GM12878 (cell line): Measurements from ENCODE around the gene UNC50. TPM values are rescaled to one million over a fixed set of nuclear protein-coding genes. Genes with fewer than 3 reads are reported as not detected.
A peak's percentile ranks its signal among the peaks of the same experiment; 100 is the strongest.

Experiments used
- ATAC-seq: fragments of 200-7000 bp; cut with Tn5 transposase; 3 replicates; pipeline ENCODE4 v1.9.1; 2020; ENCODE audit warnings: mild to moderate bottlenecking, moderate library complexity
- BruUV-seq: library from RNA; stranded (reverse); fragments of 400-500 nt; replicated peaks from 2 replicates; lab custom pipeline; 2021; lab: Mats Ljungman, UMichigan
- CTCF ChIA-PET: fragments of 300-600 bp; sonication (Branson Sonifier 250); formaldehyde crosslinking; extraction: SDS; loops from one replicate; lab custom pipeline; 2021; ENCODE audit warnings: inconsistent platforms; lab: Yijun Ruan, JAX
- POLR2A ChIA-PET: fragments of 350-600 bp; formaldehyde crosslinking; extraction: SDS; loops from one replicate; lab custom pipeline; 2021; ENCODE audit warnings: inconsistent platforms; lab: Charles Lee
- RAD21 ChIA-PET: fragments of 300-600 bp; sonication (Branson Sonifier 250); formaldehyde crosslinking; loops from one replicate; lab custom pipeline; 2023; ENCODE audit warnings: antibody characterized with exemption; ENCODE audit not compliant: unreplicated experiment; lab: Charles Lee
- SMC1A ChIA-PET: fragments of 300-600 bp; sonication (Branson Sonifier 250); formaldehyde crosslinking; loops from one replicate; lab custom pipeline; 2023; ENCODE audit not compliant: unreplicated experiment, uncharacterized antibody; lab: Charles Lee
- DNase-seq: peaks from one replicate; pipeline ENCODE4 v3.0.0-alpha.2; 2011; ENCODE audit warnings: low read depth, low spot score
- FAIRE-seq: peaks from 3 replicates; lab custom pipeline; 2011; peaks lifted over from hg19 to GRCh38; lab: Jason Lieb, UNC
- H2AFZ ChIP-seq: 2 replicates; pipeline ENCODE4 v1.6.0; 2011; ENCODE audit warnings: low read depth, low read length, control low read depth; ENCODE audit not compliant: control insufficient read depth
- H3K27ac ChIP-seq: 2 replicates; pipeline ENCODE4 v1.5.1; 2011; ENCODE audit warnings: control low read depth; ENCODE audit not compliant: control insufficient read depth, insufficient read depth
- H3K27me3 ChIP-seq, 2 experiments: replicated peaks in 1 of 2; 2 replicates each; pipeline versions ENCODE4 v1.6.0 to v1.6.1; 2011; ENCODE audit warnings: low read length in 1 of 2; ENCODE audit not compliant: control insufficient read depth in 2 of 2, insufficient read depth in 2 of 2
- H3K36me3 ChIP-seq, 2 experiments: 2 replicates each; pipeline ENCODE4 v1.5.1; 2011; ENCODE audit warnings: low read length in 1 of 2; ENCODE audit not compliant: control insufficient read depth in 2 of 2, insufficient read depth in 2 of 2
- H3K4me1 ChIP-seq: 2 replicates; pipeline ENCODE4 v1.6.1; 2011; ENCODE audit warnings: mild to moderate bottlenecking, low read length, moderate library complexity, mixed read lengths; ENCODE audit not compliant: control insufficient read depth, insufficient read depth
- H3K4me2 ChIP-seq: 2 replicates; pipeline ENCODE4 v1.6.0; 2011; ENCODE audit warnings: control low read depth; ENCODE audit not compliant: control insufficient read depth, insufficient read depth
- H3K4me3 ChIP-seq: fragments of 200-600 bp; sonication (generic); 2 replicates; pipeline ENCODE4 v1.5.1; 2016
- H3K79me2 ChIP-seq: 2 replicates; pipeline ENCODE4 v1.6.0; 2011; ENCODE audit warnings: low read length; ENCODE audit not compliant: control insufficient read depth, insufficient read depth
- H3K9ac ChIP-seq: 2 replicates; pipeline ENCODE4 v1.8.0; 2011; ENCODE audit warnings: low read length, control low read depth, mixed read lengths; ENCODE audit not compliant: control insufficient read depth, insufficient read depth
- H3K9me3 ChIP-seq: replicated peaks from 3 replicates; pipeline ENCODE4 v1.5.1; 2011; ENCODE audit warnings: mild to moderate bottlenecking, low read length; ENCODE audit not compliant: control insufficient read depth, insufficient read depth
- H4K20me1 ChIP-seq: 2 replicates; pipeline ENCODE4 v1.6.0; 2011; ENCODE audit not compliant: control insufficient read depth, insufficient read depth
- ASH2L ChIP-seq: fragments of 300-600, 200-600 bp; sonication (generic); IDR thresholded peaks from 2 replicates; pipeline ENCODE4 v1.6.1; 2017; ENCODE audit warnings: low read depth, mild to moderate bottlenecking, borderline replicate concordance
- BACH1 ChIP-seq: fragments of 450-650 bp; IDR thresholded peaks from 2 replicates; pipeline ENCODE4 v1.6.1; 2017; ENCODE audit warnings: mild to moderate bottlenecking, borderline replicate concordance
- BCLAF1 ChIP-seq: fragments of 450-650 bp; IDR thresholded peaks from 2 replicates; pipeline ENCODE4 v1.6.1; 2017; ENCODE audit warnings: antibody characterized with exemption, mild to moderate bottlenecking, moderate library complexity
- BRCA1 ChIP-seq: IDR thresholded peaks from 2 replicates; pipeline ENCODE4 v1.6.1; 2011; ENCODE audit warnings: low read depth, low read length, improper control_type of control experiment
- CBFB ChIP-seq: IDR thresholded peaks from 2 replicates; pipeline ENCODE4 v1.6.1; 2016; ENCODE audit warnings: antibody characterized with exemption, low read depth
- IRF3 ChIP-seq: fragments of 450-650 bp; IDR thresholded peaks from 2 replicates; pipeline ENCODE4 v1.6.1; 2014; ENCODE audit warnings: mild to moderate bottlenecking
- NKRF ChIP-seq: fragments of 450-650 bp; conservative IDR thresholded peaks from 2 replicates; pipeline ENCODE4 v1.6.1; 2017; ENCODE audit warnings: mild to moderate bottlenecking, moderate library complexity
- RAD21 ChIP-seq: IDR thresholded peaks from 2 replicates; pipeline ENCODE4 v1.6.1; 2011; ENCODE audit warnings: mild to moderate bottlenecking, low read depth, low read length, moderate library complexity; ENCODE audit not compliant: insufficient read depth
- RELB ChIP-seq: fragments of 450-650 bp; IDR thresholded peaks from 2 replicates; pipeline ENCODE4 v1.6.1; 2017; ENCODE audit warnings: low read depth, mild to moderate bottlenecking, moderate library complexity
- SMC3 ChIP-seq: IDR thresholded peaks from 2 replicates; pipeline ENCODE4 v1.6.1; 2011; ENCODE audit warnings: low read length, improper control_type of control experiment, borderline replicate concordance
- TAF1 ChIP-seq: IDR thresholded peaks from 2 replicates; pipeline ENCODE4 v1.6.1; 2011; ENCODE audit warnings: mild to moderate bottlenecking, low read depth, low read length, borderline replicate concordance
- TCF12 ChIP-seq: IDR thresholded peaks from 2 replicates; pipeline ENCODE4 v1.6.1; 2011; ENCODE audit warnings: low read depth, mild to moderate bottlenecking, low read length
- ZNF217 ChIP-seq: fragments of 450-650 bp; IDR thresholded peaks from 2 replicates; pipeline ENCODE4 v1.6.1; 2017; ENCODE audit warnings: antibody characterized with exemption, mild to moderate bottlenecking
- WGBS: methylation state at CpG from one replicate; pipeline ENCODE4 v1.1.6; 2016; ENCODE audit warnings: low lambda C conversion rate; ENCODE audit not compliant: insufficient replicate concordance, insufficient coverage; ENCODE audit errors: missing lambda C conversion rate; 5-methylcytosine and 5-hydroxymethylcytosine counted together
- in situ Hi-C: fragments of 300-500 bp; cut with MboI; formaldehyde crosslinking; loops from 9 replicates; pipeline ENCODE4 v1.14.3; 2018; ENCODE audit warnings: mixed read lengths
- intact Hi-C: fragments of 100-400 bp; cut with micrococcal nuclease; formaldehyde crosslinking; loops from one replicate; pipeline ENCODE4 v1.14.2; 2022; ENCODE audit not compliant: unreplicated experiment
- polyA plus RNA-seq, 11 experiments: library from polyadenylated mRNA; depleted of rRNA in 4 of 11; unstranded in 6 of 11; stranded (reverse) in 5 of 11; fragments of >200 nt; fragmentation: Nextera tagmentation in 4 of 11; fragmentation: Illumina TruSeq in 1 of 11; extraction: Ambion mirVana in 4 of 11; extraction: Trizol in 1 of 11; gene quantifications; 1 replicate in 1 of 11; 2 replicates in 10 of 11; pipeline versions ENCODE4 v1.2.1 to v1.2.3, GENCODE V29; 2011 to 2016; ENCODE audit warnings: inconsistent platforms in 2 of 11, missing spikeins in 2 of 11, low read depth in 1 of 11
- total RNA-seq, 4 experiments: library from RNA; depleted of rRNA in 3 of 4; stranded (reverse); fragments of >200 nt in 3 of 4; fragmentation: Illumina TruSeq in 1 of 4; extraction: Trizol in 1 of 4; gene quantifications; 2 replicates each; pipeline versions ENCODE4 v1.2.1 to v1.2.3, GENCODE V29; 2013 to 2021

Gene UNC50
- total and polyA plus RNA-seq, 10 of the 15 experiments (the other 5 are each of a cell fraction or from before 2014, with no cell fraction given) = 25.5 to 76.3 (median 37.8) TPM

GRCh38 chr2:98569197-98569793 is 39.1 kb upstream of the UNC50 start:
- FAIRE-seq = no peak
- Histone ChIP-seq H4K20me1 (no peaks in the 10 kb centered on the region), H3K9ac (no peak overlapping the region), H2AFZ (no peak overlapping the region), H3K4me2 (no peak overlapping the region), H3K4me3 (no peak overlapping the region), H3K36me3 (peaks cover 58 to 71% of the 10 kb centered on the region in 2 experiments), H3K79me2 (no peaks in the 10 kb centered on the region), H3K27ac (no peak overlapping the region), H3K9me3 (no peaks in the 10 kb centered on the region), H3K27me3 (no peaks in the 10 kb centered on the region), H3K4me1 (no peaks in the 10 kb centered on the region)
- POLR2A ChIA-PET = no interaction called here
- CTCF ChIA-PET = interaction anchor here (0.6 to 2.1 kb wide), 22 partner anchors 8 to 497 kb away, joined by 3 to 24 read pairs (median 4); no protein-coding TSS in a partner anchor
- ATAC-seq = peak; percentile 97
- in situ Hi-C loops (no loop called here), intact Hi-C loops (loop anchor here (1.0 kb wide), 1 partner anchor 268 kb away; no protein-coding TSS in a partner anchor)
- RAD21 ChIA-PET = interaction anchor here (0.7 to 1.5 kb wide), 3 partner anchors 81 to 268 kb away, joined by 3 to 4 read pairs (median 4); no protein-coding TSS in a partner anchor
- 45% methylated on average over 19 of the region's 19 CpGs for WGBS
- no TSS peak for BruUV-seq
- DNase-seq = no peak
- SMC1A ChIA-PET = interaction anchor here (1.2 to 1.7 kb wide), 2 partner anchors 12 to 94 kb away, joined by 3 to 5 read pairs; no protein-coding TSS in a partner anchor
- TF ChIP-seq RAD21 = peak; percentile 55
- TF ChIP-seq BCLAF1 = no peak
- no peak for TF ChIP-seq NKRF
- no peak for TF ChIP-seq ASH2L
- no peak for TF ChIP-seq ZNF217
- TF ChIP-seq BACH1 = no peak
- no peak for TF ChIP-seq TAF1
- TF ChIP-seq RELB = peak; percentile 31; the same call in 1 of the 2 replicates
- TF ChIP-seq SMC3 = peak; percentile 67
- TF ChIP-seq CBFB = no peak
- no peak for TF ChIP-seq IRF3
- no peak for TF ChIP-seq BRCA1
- TF ChIP-seq TCF12 = no peak
